Measurements from ENCODE around the gene SLC16A8.

SLC16A8 gene

GRCh38 chr22:38049812-38050619 lies 34.0 kb downstream of the SLC16A8 start:
- Histone ChIP-seq H3K4me2 (no peak overlapping the region), H3K9ac (no peak overlapping the region)
- TF ChIP-seq CTCF (conservative IDR thresholded peaks at IDR 0.05; ENCODE audit: low read depth, low read length): no peak

GRCh38 chr22:38046070-38046748 lies 37.8 kb downstream of the SLC16A8 start:
- Histone ChIP-seq H3K79me2 (ENCODE audit: insufficient read depth, low read depth) (no peaks in the 10 kb centered on the region), H3K4me3 (IDR thresholded peaks at IDR 0.05; ENCODE audit: insufficient read depth, low read depth, low read length) (no peak overlapping the region), H3K27me3 (ENCODE audit: insufficient read depth, low read depth) (peaks cover 4% of the 10 kb centered on the region; the same call in 1 of the 2 replicates), H3K36me3 (ENCODE audit: insufficient read depth) (no peaks in the 10 kb centered on the region), H3K4me1 (ENCODE audit: low read depth, poor library complexity, severe bottlenecking) (no peaks in the 10 kb centered on the region), H3K4me2 (no peak overlapping the region), H3K27ac (no peak overlapping the region), H3K9ac (no peak overlapping the region), H2AFZ (ENCODE audit: low read depth) (no peak overlapping the region), H4K20me1 (ENCODE audit: insufficient read depth) (no peaks in the 10 kb centered on the region)
- no peak for TF ChIP-seq CTCF (conservative IDR thresholded peaks at IDR 0.05; ENCODE audit: low read depth, low read length)

More at GRCh38 chr22:38049812-38050619, 34.0 kb downstream of the SLC16A8 start:
- Histone ChIP-seq H3K27me3 (ENCODE audit: insufficient read depth, low read depth) (0 out of 2 replicates have a peak, but pooled peaks cover 2% of the 10 kb centered on the region), H3K36me3 (ENCODE audit: insufficient read depth) (no peaks in the 10 kb centered on the region), H2AFZ (ENCODE audit: low read depth) (no peak overlapping the region), H3K79me2 (ENCODE audit: insufficient read depth, low read depth) (no peaks in the 10 kb centered on the region), H3K27ac (no peak overlapping the region), H4K20me1 (ENCODE audit: insufficient read depth) (no peaks in the 10 kb centered on the region), H3K4me3 (IDR thresholded peaks at IDR 0.05; ENCODE audit: insufficient read depth, low read depth, low read length) (no peak overlapping the region), H3K4me1 (ENCODE audit: low read depth, poor library complexity, severe bottlenecking) (peaks cover 11% of the 10 kb centered on the region)

- no peak overlapping the region for H3K27ac ChIP-seq
- TF ChIP-seq CTCF (conservative IDR thresholded peaks at IDR 0.05; ENCODE audit: low read depth, low read length): no peak
- H3K27me3 ChIP-seq (ENCODE audit: insufficient read depth, low read depth): peaks cover 4% of the 10 kb centered on the region; the same call in 1 of the 2 replicates
- no peaks in the 10 kb centered on the region for H3K79me2 ChIP-seq (ENCODE audit: insufficient read depth, low read depth)
- no peak overlapping the region for H3K4me2 ChIP-seq
- no peak overlapping the region for H3K4me3 ChIP-seq (IDR thresholded peaks at IDR 0.05; ENCODE audit: insufficient read depth, low read depth, low read length)
- H3K9ac ChIP-seq: no peak overlapping the region
- H2AFZ ChIP-seq (ENCODE audit: low read depth): no peak overlapping the region
- H4K20me1 ChIP-seq (ENCODE audit: insufficient read depth): no peaks in the 10 kb centered on the region
- H3K36me3 ChIP-seq (ENCODE audit: insufficient read depth): no peaks in the 10 kb centered on the region
- H3K4me1 ChIP-seq (ENCODE audit: low read depth, poor library complexity, severe bottlenecking): no peaks in the 10 kb centered on the region
Measured at GRCh38 chr22:38043151-38044039, 40.6 kb downstream of the SLC16A8 start.

- Histone ChIP-seq H3K27me3 (ENCODE audit: insufficient read depth, low read depth) (peaks cover 4% of the 10 kb centered on the region; the same call in 1 of the 2 replicates), H3K4me1 (ENCODE audit: low read depth, poor library complexity, severe bottlenecking) (no peaks in the 10 kb centered on the region), H4K20me1 (ENCODE audit: insufficient read depth) (no peaks in the 10 kb centered on the region), H3K4me2 (no peak overlapping the region), H3K27ac (no peak overlapping the region), H3K79me2 (ENCODE audit: insufficient read depth, low read depth) (no peaks in the 10 kb centered on the region), H3K36me3 (ENCODE audit: insufficient read depth) (no peaks in the 10 kb centered on the region), H3K4me3 (IDR thresholded peaks at IDR 0.05; ENCODE audit: insufficient read depth, low read depth, low read length) (no peak overlapping the region), H2AFZ (ENCODE audit: low read depth) (no peak overlapping the region), H3K9ac (no peak overlapping the region)
- TF ChIP-seq CTCF (conservative IDR thresholded peaks at IDR 0.05; ENCODE audit: low read depth, low read length): no peak
Measured at GRCh38 chr22:38042488-38042790, 41.5 kb downstream of the SLC16A8 start.
